Esophagus squamous epithelium (tissue), 5 donors: Measurements from ENCODE around the gene MICU2. TPM values are rescaled to one million over a fixed set of nuclear protein-coding genes. Genes with fewer than 3 reads are reported as not detected.

Experiments used
- DNase-seq: peaks from one replicate; lab custom pipeline; 2025; lab: John Stamatoyannopoulos, UW
- H3K27ac ChIP-seq, 4 donors: fragments of 200-600 bp; sonication (generic); one replicate each; pipeline ENCODE4 v1.5.1; 2016 to 2019; ENCODE audit warnings: mild to moderate bottlenecking in 1 of 4
- H3K27me3 ChIP-seq, 4 donors: fragments of 200-600 bp; sonication (generic); 1 replicate in 3 of 4; 2 replicates in 1 of 4; pipeline versions ENCODE4 v1.5.1 to v1.6.0; 2017 to 2021; ENCODE audit warnings: antibody characterized with exemption in 1 of 4
- H3K36me3 ChIP-seq, 3 donors: fragments of 200-600 bp; sonication (generic); one replicate each; pipeline ENCODE4 v1.5.1; 2016 to 2019
- H3K4me1 ChIP-seq, 3 donors: fragments of 200-600 bp; sonication (generic); one replicate each; pipeline ENCODE4 v1.5.1; 2017 to 2019
- H3K4me3 ChIP-seq, 4 donors: fragments of 200-600 bp; sonication (generic); 1 replicate in 3 of 4; 2 replicates in 1 of 4; pipeline ENCODE4 v1.5.1; 2016 to 2019; ENCODE audit warnings: mild to moderate bottlenecking in 2 of 4, moderate library complexity in 1 of 4
- H3K9me3 ChIP-seq, 3 donors: fragments of 200-600 bp; sonication (generic); one replicate each; pipeline ENCODE4 v1.5.1; 2016 to 2019
- POLR2A ChIP-seq, 4 donors: fragments of 450-650 bp; IDR thresholded peaks; one replicate each; pipeline ENCODE4 v1.6.1; 2017; ENCODE audit warnings: antibody characterized with exemption in 4 of 4, mild to moderate bottlenecking in 4 of 4, moderate library complexity in 3 of 4
- WGBS, 2 donors: methylation state at CpG; one replicate each; pipeline ENCODE4 v1.1.5; 2018; 5-methylcytosine and 5-hydroxymethylcytosine counted together
- intact Hi-C: fragments of 100-400 bp; cut with DNase I; formaldehyde crosslinking; loops from one replicate; pipeline ENCODE4 v1.15.0; 2022
- total RNA-seq, 4 donors: library from RNA; depleted of rRNA; stranded (reverse); fragments of >200 nt; gene quantifications; one replicate each; pipeline ENCODE4 v1.1.0, GENCODE V29; 2016
- TF ChIP-seq, protein P1 (sequence below), 6 experiments: fragments of 450-650 bp in 4 of 6; fragments of 200-600 bp in 2 of 6; sonication (generic) in 2 of 6; IDR thresholded peaks; one replicate each; pipeline ENCODE4 v1.5.1; 2016 to 2019; ENCODE audit warnings: antibody characterized with exemption in 6 of 6, mild to moderate bottlenecking in 4 of 6, moderate library complexity in 4 of 6
- donor health status: DM: yes; HTN: yes; CAD: no.

Gene MICU2
- total RNA-seq, 4 donors from 2014 or later, result 48.4 to 61.6 (median 51.9) TPM

DNA sequence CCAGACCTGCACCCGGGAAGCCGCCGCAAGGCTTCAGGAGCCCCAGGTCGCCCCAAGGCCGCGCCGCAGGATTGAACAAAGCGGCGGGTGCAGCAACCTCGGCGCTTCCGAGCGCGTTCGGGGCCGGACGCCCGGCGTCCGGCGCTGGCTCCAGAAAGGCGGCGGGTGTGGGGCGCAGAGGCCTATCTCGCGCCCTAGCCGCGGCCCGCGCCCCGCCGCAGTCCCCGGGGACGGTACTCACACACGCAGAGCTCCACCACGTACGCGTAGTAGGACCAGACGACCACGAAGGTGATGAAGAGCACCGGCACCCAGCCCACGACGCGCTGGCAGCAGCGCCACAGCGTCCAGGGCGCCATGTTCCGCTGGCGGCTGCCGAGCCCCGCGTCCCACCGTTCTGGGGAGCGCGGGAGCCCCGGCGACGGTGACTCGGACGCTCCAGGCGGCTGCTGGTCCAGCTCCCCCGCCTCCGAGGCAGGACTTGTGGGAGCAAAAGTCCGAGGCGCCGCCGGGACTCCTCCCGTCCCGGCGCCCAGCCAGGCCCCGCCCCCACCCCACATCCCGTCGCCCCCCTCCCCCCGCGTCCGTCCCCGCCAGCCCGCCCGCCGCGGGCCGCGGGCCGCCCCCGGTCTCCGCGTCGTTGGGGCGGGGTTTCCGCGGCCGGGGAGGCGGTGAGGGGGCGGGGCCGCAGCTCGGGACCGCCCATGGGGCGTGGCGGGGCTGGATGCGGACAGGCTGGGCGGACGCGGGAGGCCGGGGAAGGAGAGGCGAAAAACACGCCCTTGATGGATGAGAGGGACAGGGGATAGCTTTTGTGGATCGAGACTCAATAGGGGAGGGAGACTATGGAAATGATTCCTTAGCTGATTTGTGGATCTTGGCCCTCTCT is 144.9 kb downstream of the MICU2 start, which contains the start of gene ZDHHC20:
Gene ZDHHC20, minus strand, starts transcription at position 491 of the 889 bp plus-strand sequence. Its CDS starts 132 bp downstream, at position 359.
- no peaks in the 10 kb centered on the region for H3K36me3 ChIP-seq
- no peaks in the 10 kb centered on the region for H3K27me3 ChIP-seq
- H3K4me1 ChIP-seq, result peaks cover 0 to 22% (median 14%) of the 10 kb centered on the region in 3 donors
- TF ChIP-seq, protein P1, sequence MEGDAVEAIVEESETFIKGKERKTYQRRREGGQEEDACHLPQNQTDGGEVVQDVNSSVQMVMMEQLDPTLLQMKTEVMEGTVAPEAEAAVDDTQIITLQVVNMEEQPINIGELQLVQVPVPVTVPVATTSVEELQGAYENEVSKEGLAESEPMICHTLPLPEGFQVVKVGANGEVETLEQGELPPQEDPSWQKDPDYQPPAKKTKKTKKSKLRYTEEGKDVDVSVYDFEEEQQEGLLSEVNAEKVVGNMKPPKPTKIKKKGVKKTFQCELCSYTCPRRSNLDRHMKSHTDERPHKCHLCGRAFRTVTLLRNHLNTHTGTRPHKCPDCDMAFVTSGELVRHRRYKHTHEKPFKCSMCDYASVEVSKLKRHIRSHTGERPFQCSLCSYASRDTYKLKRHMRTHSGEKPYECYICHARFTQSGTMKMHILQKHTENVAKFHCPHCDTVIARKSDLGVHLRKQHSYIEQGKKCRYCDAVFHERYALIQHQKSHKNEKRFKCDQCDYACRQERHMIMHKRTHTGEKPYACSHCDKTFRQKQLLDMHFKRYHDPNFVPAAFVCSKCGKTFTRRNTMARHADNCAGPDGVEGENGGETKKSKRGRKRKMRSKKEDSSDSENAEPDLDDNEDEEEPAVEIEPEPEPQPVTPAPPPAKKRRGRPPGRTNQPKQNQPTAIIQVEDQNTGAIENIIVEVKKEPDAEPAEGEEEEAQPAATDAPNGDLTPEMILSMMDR (IDR thresholded peaks at IDR 0.05), result peak in 1 of 6 experiments; percentile 12
- peak in 2 of 4 donors; percentile 62 to 86 for TF ChIP-seq POLR2A (IDR thresholded peaks at IDR 0.05)
- peak; percentile 22 for DNase-seq
- WGBS, 2 donors, result 0% methylated on average over 5 to 6 of the region's 107 CpGs
- peak within 1 kb of the TSS; percentile 88 to 98 (median 94) for H3K27ac ChIP-seq
- peak within 1 kb of the TSS; percentile 70 to 97 (median 89) for H3K4me3 ChIP-seq
- intact Hi-C loops, result no loop called here
- no peaks in the 10 kb centered on the region for H3K9me3 ChIP-seq

DNA sequence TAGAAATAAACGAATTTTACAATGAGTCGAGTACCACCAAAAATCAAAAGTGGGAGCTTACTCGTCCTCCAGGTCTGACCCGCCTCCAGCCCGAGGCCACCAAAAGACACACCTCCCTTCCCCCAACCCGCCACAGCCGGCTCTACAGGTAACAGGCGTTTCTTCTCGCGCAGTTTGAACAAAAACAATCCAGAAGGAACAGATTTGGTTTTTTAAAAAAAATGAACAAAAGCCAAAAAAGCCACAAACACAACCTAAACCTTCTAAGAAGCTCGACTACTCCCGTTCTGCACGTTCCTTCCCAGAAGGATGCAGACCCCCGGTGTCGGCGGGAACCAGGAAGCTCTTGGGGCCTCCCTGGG is 145.5 kb downstream of the MICU2 start:
- Histone ChIP-seq H3K27ac (peak overlapping the region; percentile 88 to 98 (median 94)), H3K36me3 (no peaks in the 10 kb centered on the region), H3K4me3 (peak overlapping the region; percentile 70 to 97 (median 89)), H3K4me1 (peaks cover 0 to 28% (median 14%) of the 10 kb centered on the region in 3 donors), H3K9me3 (no peaks in the 10 kb centered on the region), H3K27me3 (no peaks in the 10 kb centered on the region)
- 0% methylated on average over 13 to 14 of the region's 16 CpGs for WGBS, 2 donors
- intact Hi-C loops, result no loop called here
- TF ChIP-seq, protein P1 (IDR thresholded peaks at IDR 0.05), result no peak
- TF ChIP-seq POLR2A (IDR thresholded peaks at IDR 0.05), result no peak
- DNase-seq, result no peak

DNA sequence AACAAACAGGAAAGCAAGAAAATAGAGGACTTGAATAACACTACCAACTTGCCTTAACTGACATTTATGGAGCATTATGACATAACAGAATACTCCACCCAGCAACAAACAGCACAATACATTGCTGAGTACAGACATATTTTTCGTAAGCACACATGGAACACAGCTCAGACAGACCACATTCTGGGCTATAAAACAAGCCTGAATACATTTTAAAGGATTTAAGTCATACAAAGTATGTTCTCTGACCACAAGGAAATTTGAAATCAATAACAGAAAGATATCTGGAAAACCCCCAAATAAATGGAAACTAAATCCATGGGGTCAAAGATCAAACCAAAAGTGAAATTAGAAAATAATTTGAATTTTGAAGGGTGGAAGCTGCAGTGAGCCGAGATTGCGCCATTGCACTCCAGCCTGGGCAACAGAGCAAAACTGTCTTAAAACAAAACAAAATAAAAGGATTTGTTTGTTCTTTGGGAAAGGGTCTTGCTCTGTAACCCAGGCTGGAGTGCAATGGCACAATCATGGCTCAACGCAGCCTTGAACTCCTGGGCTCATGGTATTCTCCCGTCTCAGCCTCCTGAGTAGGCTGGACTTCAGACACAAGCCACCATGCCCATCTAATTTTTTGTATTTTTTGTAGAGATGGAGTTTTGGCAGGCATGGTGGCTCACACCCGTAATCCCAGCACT is 150.4 kb downstream of the MICU2 start:
- H3K27me3 ChIP-seq, result no peaks in the 10 kb centered on the region
- no peak for TF ChIP-seq POLR2A (IDR thresholded peaks at IDR 0.05)
- TF ChIP-seq, protein P1 (IDR thresholded peaks at IDR 0.05), result no peak
- no peak for DNase-seq
- peaks cover 0 to 32% (median 14%) of the 10 kb centered on the region in 3 donors for H3K4me1 ChIP-seq
- no peaks in the 10 kb centered on the region for H3K36me3 ChIP-seq
- H3K9me3 ChIP-seq, result peaks cover 0 to 3% (median 0%) of the 10 kb centered on the region in 3 donors
- intact Hi-C loops, result no loop called here
- WGBS, 2 donors, result 83 to 86% methylated on average over 6 of the region's 6 CpGs
- H3K27ac ChIP-seq, result peak overlapping the region in 1 of 4 donors; percentile 17
- no peak overlapping the region for H3K4me3 ChIP-seq

DNA sequence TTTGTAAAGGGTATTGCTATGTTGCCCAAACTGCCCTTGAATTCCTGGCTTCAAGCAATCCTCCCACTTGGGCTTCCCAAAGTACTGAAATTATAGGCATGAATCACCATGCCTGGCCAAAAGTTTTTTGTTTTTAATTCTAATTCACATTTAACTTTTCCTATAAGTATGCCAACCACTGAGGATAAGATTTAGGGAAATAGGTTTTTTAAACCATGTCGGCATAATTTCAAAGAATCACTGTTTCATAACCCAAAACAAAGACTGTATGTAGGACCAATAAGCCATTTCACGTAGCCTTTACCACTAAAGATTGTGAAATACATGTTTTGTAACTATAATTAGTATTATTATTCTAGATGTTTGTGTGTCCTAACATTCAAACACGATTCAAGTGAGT is 153.0 kb downstream of the MICU2 start:
- no peak overlapping the region for H3K4me3 ChIP-seq
- DNase-seq, result no peak
- peaks cover 0 to 3% (median 0%) of the 10 kb centered on the region in 3 donors for H3K9me3 ChIP-seq
- no peak overlapping the region for H3K27ac ChIP-seq
- no peaks in the 10 kb centered on the region for H3K27me3 ChIP-seq
- intact Hi-C loops, result no loop called here
- peaks cover 0 to 23% (median 0%) of the 10 kb centered on the region in 3 donors for H3K4me1 ChIP-seq
- WGBS, 2 donors, result 62 to 79% methylated on average over 3 of the region's 3 CpGs
- H3K36me3 ChIP-seq, result no peaks in the 10 kb centered on the region
- TF ChIP-seq, protein P1 (IDR thresholded peaks at IDR 0.05), result no peak
- no peak for TF ChIP-seq POLR2A (IDR thresholded peaks at IDR 0.05)
